NCI-H187 (cell line): ENCODE measurements around the gene UBLCP1.

Experiments
- DNase-seq, 2 experiments: peaks; one replicate each; lab custom pipeline; 2025; lab: John Stamatoyannopoulos, UW

The UBLCP1 gene

DNA sequence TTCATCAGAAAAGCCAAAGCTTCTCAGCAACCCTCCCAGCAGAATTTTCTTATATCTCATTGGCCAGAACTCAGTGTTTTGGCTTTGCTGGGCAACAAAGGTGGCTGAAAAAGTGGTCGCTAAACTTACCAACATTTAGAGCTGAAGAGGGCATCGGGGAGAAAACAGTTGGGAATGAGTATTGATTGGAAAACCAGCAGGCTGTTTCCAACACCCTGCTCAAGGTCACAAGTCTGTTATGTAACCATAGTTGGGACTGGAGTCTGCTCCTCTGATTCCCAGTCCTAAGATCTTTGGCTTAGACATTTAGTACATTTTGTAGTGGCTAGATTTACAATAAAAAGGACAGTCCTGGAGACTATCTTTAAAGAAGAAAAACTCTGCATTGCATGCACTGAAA lies 50.1 kb downstream of the UBLCP1 start:
- DNase-seq, result no peak

DNA sequence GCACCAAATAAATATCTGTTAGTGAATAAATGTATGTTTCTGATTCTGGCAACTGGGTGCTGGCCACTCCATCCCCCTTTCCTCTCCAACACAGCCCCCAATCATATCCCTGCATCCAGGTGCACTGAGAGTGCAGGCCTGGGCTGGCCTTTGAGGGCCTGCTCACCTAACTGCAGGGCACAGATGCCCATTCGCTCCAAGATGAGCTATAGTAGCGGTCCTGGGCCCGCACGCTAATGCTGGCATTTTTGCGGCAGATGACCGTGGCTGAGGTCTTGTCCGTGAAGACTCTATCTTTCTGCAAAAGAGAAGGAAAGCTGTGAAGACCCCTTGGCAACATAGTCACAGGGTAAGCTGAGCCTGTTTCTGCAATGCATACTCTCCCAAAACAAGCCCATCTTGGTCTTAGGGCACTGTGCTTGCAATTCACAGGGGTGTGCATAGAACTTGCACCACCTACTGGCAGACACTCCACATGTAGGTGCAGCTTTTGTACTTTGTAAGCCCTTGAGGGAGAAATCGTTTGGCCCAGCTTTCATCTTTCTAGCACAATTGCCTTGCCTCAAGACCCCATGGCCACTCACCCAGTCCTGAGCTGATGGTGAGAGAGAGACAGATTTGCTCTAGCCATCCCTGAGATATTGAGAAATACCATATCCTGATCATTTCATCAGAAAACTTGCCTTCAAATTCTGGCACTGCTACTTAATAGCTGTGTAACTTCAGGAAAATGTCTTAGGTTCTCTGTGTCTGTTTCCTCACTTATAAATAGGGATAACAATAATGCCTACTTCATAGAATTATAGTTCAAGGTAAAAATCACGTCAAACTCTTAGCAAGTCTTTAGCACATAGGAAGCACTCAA lies 53.7 kb downstream of the UBLCP1 start:
- no peak for DNase-seq

DNA sequence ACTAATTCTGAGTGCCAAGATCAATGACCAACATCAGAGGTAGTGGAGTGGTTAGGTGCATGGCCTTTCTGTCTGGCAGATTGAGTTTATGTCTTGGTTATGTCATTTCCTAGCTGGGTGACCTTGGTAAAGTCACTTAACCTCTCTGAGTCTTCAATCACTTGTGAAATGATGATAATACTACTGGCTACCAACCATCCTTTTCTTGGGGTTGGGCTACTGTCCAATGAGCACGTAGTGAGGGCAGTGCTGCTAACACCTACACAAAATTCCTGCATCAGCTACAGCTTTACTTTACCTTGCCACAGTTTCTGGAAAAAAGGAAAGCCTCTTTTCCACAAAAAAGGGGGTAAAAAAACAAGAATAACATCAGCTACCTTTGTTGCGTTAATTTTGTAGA lies 54.8 kb downstream of the UBLCP1 start:
- DNase-seq, result no peak

DNA sequence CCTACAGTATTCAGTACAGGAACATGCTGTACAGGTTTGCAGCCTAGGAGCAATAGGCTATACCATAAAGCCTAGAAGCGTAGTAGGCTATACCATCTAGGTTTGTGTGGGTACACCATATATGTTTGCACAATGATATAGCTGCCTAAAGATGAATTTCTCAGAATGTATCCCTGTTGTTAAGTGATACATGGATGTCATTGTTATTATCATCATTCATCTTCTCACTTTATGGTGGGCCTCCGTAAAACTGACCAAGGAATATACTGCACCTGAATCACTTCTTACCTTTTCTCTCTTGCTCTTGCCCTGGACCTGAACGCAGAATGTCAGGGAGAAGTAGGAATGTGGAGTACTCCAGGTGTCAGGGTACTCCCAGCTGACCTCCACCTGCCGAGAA lies 55.4 kb downstream of the UBLCP1 start:
- DNase-seq, result no peak

DNA sequence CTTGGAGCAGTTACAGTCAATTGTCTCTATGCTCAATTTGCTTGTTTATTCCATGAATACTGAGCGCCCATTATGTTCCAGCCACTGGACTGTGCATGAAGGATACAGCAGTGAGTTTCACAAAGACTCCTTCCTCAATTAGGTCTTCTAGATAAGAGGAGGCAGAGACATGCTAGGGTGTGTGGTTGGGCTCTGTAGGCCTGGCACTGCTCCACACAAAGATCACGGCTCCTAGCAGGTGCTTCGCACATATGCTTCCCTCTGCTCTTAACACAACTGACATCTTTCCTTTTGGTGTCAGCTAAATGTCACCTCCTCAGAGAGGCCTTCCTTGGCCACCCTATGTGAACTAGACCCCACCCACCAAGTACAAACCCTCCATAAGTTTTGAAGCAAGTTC lies 56.3 kb downstream of the UBLCP1 start:
- DNase-seq, result no peak

DNA sequence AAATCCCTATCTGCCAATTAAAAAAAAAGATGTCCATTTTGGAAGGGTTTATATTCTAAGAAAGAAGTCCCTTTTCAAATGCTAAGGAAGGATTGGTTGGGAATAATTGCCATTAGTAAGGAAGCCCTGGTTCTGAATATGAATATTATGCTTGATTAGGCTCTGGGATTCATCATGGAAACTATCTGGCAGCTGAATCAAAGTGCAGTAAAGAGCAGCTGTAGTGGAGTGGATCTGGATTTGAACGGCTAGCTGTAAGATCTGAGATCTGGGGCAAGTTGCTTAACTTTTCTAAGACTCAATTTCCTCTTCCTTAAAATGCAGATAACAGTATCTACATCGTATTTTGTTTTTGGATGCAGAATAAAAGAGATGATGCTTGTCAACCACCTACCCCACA lies 56.7 kb downstream of the UBLCP1 start:
- no peak for DNase-seq

DNA sequence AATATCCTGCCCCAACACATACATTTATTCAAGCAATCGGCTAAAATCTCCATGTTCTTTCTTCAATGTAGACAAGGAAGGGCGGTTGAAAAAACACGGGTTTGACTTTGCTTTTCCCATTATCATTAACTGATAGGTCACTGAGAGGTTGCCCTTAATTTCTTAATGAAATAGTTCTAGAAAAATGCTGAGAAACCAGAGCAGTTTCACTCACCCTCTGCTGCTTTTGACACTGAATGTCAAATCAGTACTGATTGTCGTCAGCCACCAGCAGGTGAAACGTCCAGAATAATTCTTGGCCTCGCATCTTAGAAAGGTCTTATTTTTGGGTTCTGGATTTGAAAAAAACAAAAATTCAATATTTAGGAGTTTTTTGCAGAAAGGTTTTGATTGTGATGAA lies 59.1 kb downstream of the UBLCP1 start:
- DNase-seq, result no peak

DNA sequence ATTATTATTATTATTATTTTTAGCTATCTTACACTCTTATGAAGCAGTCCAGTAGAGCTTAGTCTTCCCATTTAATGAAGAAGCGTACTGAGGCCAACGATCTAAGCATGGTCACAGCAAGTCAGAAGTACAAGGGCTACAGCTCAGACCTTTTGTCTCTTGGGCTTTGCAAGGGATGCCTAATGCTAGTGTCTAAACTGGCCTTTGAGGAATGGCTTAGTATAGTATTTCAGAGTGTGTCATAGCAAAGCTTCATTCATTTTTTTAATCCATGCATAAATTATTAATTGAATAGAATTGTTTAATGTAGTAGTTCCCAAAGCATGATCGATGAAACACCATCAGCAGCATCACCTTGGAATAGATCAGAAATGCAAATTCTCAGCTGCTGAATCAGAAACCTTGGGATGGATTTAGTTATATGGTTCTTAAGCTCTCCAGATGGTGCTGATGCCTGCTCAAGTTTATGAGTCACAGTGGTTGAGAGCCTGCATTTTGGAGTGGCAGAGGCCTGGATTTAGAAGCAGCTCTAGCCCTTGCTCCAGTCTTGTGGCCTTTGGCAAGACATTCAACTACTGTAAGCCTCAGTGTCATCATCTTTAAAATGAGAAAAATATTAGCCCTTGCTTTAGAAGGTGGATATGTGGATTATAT lies 61.1 kb downstream of the UBLCP1 start:
- DNase-seq, result no peak

DNA sequence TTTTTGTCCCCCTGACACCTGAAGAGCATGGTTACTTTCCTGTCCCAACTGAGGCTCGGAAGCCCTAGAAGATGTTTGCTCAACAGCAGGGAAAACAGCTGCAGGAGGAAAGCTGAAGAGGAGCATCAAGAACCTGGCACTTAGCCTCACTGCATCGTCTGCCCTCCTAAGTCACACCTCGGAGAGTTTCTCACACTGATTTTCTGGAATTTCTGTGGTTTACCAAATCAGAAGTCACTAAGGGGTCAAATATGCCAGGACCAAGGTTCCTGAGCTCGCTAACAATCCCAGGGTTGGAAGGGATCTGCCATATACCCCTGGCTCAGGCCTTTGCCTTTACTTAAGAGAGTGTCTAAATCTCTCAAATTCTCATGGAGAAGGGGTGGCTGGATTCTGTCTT lies 61.9 kb downstream of the UBLCP1 start:
- DNase-seq, result no peak

DNA sequence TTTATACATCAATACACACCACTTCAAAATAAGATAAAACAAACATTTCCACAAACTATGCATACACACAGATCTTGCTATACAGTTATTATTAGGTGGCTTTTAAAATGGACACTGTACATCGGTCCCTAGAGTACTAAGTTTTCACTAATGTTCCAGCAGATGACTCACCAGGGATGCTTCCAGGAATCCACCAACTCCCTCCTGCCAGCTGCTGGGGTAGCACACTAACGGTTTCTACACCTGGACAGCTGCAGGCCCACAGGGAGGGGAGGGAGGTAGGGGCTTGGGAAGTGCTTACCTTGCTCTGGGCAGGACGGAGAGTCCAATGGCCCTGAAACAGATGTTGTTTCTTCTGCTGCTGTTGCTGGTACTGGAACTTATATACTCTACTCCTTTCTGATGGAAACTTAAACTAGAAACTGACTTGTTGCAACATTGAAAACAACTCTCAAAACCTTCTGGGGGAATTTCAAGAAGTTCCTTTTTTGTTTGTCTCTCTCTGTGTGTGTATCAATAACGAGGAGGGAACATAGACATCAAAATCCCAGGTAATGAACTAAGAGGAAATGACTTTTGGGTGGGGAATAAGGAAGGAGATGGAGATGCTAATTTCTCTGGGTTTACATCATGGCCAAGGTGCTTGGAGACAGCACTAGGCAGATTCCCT lies 67.2 kb downstream of the UBLCP1 start, which contains the start of gene IL12B:
IL12B (minus strand) TSS at position 357 of the 670 bp plus-strand sequence. CDS start 3,705 bp downstream, outside the sequence.
- DNase-seq, result no peak

DNA sequence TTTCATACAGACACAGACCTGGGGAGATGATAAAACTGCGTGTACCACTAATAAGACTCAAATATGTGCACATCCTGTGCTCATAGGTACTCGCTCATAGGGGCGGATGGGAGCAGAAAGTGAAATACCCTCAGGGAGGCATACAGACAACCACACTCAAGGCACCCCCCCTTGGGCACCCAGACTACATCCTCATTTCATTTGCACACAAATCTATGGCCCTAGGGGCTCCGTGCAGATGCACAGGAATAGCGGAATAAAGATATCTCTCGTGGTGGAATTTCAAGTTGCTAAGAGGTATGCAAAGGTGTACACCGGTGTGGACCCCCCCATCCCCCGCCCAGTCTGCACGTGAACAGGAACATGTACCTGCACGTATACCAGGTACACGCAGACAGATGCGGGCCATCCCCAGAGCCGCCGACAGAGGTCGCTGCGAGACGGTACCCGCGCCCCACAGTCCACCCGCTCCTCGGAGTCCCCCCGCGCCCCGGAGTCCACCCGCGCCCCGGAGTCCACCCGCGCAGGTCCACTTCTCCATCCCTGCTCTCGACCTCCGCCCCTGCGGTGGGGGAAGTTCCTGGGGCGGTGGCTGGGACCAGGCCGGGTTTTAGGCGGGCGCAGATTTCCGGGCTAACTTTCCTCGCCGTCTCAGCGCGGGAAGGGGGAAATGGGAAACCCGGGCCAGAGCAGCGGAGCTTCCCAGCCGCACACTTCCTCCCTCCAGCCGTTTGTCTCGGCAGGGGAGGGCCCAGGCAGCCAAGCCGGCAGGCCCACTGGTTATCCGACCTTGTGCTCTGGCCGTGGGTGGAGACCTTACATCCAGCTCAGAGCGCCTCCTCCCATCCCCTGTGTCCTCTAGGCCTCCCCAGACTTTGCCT lies 68.2 kb downstream of the UBLCP1 start:
- no peak for DNase-seq

DNA sequence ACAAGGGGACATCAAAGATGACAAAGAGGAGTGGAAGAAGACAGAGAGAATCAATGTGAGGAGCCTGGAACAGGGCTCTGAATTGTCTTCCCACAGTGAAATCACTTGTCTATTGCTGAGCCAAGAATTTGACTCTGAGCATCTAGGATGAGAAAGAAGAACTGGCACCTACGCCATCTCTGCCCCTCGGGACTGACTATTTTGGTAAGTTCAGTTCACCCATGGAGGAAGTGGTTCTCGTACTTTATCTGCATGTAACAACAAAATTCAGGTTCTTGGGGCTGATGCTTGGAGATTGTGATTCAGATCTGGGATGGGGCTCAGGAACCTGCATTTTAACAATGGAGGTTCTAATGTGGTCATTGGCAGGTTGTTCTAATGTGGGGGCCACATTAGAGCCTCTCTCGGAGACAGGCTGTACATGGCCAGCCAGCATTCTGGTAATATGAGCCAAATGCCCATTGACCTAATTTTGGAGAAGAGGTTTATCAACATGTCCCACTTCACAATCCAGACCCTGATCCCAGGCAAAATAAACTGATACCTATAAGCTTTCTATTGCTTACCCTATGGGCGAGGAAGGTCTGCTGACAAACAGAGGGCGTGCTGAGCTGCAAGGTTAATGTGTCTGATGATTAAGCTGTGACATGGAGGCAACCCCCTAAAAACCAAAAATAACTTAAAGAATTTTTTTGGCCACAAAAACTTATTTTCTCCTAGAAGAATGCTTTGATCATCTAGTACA lies 69.9 kb downstream of the UBLCP1 start:
- no peak for DNase-seq

DNA sequence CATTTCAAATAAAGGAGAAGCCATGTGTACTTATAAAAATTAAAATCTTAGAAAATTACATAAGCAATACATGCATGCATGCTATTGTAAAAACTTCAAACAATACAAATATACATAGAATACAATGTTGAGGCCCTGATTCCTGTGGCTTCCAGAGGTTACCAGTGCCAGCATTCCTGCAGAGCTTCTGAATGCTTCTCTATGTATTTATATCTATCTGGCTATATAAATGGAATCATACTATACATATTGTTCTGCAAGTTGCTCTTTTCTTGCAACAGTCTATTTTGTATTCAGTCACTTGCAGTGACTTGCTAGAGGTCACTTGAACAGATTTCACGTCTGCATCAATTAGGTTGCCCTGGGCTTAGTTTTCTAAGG lies 70.4 kb downstream of the UBLCP1 start:
- no peak for DNase-seq
